GM19467 (cell line): Measurements from ENCODE around the gene SOX30.
"Not testable (repeated sequence)": the region's sequence is repeated elsewhere in the genome, so short reads cannot be mapped to it uniquely, and the experiment has no call there.

Experiments
- ATAC-seq: cut with Tn5 transposase; IDR thresholded peaks from one replicate; pipeline ENCODE4 v1.9.1; 2021; ENCODE audit warnings: mild to moderate bottlenecking, moderate library complexity; ENCODE audit not compliant: unreplicated experiment

SOX30 gene

DNA sequence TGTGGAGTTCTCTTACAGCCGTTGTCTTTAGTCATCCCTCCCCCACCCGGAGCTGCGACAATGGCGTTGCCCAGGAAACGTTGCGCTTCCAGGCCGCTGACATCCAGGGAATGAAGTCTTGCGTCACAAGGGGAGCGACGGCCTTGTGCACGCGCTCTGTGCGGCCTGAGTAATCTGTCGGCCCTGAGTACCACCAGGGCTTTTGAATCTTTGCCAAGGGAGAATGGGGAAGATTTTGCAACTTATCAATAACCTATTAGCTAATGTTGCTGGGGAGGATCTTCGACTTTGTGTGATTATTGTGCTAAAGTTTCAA is at the start of gene SOX30:
Gene SOX30 (minus strand): TSS at position 62 of the 316 bp plus-strand sequence. CDS start 360 bp downstream, outside the sequence.
- no peak for ATAC-seq

GRCh38 chr5:157698674-157699073 is 46.4 kb upstream of the SOX30 start:
- ATAC-seq, result not testable (repeated sequence)

GRCh38 chr5:157696154-157696553 is 43.9 kb upstream of the SOX30 start:
- not testable (repeated sequence) for ATAC-seq

DNA sequence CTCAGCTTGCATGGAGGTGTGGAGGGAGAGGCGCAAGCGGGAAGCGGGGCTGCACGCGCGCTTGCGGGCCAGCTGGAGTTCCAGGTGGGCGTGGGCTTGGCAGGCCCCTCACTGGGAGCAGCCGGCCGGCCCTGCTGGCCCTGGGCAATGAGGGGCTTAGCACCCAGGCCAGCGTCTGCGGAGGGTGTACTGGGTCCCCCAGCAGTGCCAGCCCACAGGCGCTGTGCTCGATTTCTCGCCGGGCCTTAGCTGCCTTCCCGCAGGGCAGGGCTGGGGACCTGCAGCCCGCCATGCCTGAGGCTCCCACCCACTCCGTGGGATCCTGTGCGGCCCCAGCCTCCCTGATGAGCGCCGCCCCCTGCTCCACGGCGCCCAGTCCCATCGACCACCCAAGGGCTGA is 41.6 kb upstream of the SOX30 start:
- not testable (repeated sequence) for ATAC-seq

DNA sequence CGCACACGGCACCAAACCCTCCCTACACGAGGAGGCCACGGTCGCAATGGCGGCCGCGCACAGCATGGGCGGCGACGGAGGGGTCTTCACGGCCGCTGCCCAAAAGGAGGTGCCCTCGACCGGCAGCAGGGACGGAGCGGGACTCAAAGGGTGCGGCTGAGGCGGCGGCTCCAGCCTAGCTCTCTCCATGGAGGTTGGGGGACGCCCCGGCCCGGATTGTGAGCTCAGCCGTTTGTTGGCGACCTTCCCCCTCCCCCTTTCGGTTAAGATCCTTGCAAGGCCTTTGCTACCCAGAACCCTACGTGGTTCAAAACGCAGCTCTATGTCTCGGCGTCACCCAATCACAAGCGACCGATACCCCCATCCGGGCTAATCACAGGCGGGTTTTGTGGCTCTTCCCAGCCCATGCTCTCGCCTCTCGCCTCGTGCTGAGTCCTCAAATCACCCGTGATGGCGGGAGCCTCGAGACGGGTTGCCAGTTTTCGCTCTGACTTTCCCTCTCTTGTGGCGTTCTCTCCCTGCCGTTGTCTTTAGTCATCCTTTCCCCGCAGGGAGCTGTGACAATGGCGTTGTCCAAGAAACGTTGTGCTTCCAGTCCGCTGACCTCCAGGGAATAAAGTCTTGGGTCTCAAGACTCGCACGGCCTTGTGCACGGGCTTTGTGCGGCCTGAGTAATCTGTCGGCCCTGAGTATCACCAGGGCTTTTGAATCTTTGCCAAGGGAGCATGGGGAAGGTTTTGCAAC is 38.6 kb upstream of the SOX30 start:
- no peak for ATAC-seq

DNA sequence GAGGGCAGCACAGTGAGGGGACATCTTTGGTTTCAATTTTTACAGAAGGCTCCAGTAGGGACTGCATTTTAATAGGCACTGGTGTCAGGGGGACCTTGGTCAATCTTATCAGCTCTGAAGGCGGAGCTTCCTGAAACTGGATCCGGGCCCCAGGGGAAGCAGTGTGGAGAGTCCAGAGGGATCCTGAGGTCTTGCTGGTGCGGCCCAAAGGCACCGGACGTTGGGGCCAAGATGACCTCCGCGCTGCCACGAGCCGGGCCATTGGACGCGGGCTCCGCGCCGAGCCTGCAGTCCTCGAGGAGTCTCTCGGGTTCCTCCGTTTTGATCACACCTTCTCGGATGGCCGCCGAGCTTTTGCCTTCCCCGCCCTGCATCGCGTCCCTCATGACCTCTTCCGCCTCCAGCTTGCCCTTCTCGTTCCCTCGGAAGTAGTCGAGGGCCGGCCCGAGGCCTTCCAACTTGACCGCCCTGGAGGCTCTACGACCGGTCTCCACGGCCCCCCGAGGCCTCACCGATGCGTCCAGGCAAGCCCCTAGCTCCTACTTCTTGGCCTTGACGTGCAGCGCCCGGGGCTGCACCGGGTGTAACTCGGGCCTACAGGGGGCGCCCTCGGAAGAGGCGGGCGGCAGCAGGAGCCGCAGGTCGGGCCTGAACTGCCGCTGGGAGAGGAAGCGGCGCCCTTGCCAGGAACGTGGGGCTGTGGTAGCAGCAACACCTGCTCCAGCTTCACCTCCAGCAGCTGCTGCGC is 37.9 kb upstream of the SOX30 start:
- ATAC-seq, result no peak

DNA sequence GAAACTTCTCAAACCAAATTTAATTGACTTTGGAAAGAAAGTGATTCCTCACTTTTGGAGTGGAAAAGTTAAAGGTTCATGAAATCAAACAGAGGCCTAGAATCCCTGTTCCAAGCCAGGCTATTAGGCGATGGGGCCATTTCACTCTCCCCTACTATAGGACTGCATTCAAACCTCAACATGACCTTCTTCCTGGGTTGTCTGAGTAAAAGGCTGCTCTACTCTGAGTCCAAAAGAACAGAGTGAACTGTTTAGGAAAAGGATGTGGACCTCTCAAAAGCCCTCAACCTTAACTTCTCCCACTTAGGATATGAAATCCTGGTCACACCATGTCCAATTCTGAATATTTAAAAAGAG is 34.9 kb upstream of the SOX30 start:
- no peak for ATAC-seq

DNA sequence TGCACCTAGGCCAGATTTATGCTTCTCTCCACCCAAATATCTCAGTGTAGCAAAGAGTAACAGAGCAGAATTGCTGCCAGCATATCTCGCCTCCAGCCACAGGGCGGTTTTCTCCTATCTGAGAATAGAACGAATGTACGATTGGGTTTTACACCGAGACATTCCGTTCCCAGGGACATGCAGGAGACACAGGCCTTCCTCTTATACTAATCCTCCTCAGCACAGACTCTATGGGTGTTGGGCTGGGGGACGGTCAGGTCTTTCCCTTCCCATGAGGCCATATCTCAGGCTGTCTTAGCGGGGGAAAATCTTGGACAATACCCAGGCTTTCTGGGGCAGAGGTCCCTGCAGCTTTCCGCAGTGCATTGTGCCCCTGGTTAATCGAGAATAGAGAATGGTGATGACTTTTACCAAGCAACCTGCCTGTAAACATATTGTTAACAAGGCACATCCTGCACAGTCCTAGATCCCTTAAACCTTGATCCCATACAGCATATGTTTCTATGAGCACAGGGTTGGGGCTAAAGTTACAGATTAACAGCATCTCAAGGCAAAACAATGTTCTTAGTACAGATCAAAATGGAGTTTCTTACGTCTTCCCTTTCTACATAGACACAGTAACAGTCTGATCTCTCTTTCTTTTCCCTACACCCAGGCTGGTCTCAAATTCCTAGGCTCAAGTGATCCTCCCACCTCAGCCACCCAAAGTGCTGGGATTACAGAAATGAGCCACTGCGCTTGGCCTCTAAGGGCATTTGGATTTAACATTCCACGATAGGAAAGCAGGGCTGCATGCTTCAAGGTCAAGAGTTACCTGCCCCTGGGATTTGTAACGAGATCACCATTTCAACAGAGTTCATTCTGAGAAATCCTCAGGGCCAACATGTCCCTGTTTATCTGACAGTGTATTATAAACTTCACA is 34.3 kb upstream of the SOX30 start:
- not testable (repeated sequence) for ATAC-seq

DNA sequence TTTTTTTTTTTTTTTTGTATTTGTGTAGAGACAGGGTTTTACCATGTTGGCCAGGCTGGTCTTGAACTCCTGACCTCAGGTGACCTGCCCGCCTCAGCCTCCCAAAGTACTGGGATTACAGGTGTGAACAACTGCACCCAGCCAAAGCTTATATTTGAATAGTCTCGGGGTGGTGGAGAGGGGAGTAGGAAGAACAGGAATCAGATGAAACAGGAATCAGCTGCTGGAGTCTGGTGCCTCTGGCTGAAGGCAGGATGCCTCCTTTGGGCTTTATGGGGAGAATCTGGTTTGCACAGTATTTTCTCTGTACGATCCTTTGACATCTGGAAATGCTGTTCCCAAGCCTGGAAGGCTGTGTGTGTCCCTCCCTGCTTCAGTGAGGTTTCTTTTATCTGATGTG is 30.0 kb upstream of the SOX30 start:
- ATAC-seq, result no peak

DNA sequence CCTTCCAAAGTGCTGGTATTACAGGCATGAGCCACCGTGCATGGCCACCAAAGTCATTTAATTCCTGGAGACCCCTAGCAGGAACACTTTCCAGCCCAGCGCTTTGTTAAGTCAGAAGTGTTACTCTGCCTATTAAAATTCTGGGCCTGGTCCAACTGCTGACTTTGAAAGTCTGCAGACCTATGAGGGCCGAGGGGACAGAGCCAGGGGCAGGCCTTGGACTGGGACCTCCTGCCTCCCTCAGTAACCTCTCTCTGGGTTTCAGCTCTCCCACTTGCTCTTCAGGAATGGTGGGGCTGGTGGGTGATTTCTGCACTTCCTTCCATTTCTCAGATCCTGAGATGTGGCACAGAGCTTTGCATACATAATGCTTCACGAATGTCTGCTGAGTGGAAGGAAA is 28.8 kb upstream of the SOX30 start:
- no peak for ATAC-seq

DNA sequence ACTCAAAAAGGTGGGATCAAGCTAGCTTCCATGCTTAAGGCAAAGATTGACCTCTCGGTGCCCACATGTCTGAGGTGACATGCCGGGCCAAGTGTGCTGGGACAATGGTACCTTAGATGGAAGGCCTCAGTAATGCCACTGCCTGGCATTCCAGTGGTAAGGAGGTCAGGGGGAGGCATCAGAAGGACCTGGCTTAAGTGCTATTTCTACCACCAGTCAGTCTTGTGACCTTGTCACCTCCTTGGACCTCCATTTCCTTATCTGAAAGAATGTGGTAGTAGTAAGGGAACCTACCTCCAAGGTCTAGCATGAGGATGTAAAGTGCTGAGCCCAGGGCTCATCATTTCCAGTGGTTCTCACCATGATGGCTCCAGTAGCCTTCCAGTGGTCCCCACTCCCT is 28.0 kb upstream of the SOX30 start:
- no peak for ATAC-seq

DNA sequence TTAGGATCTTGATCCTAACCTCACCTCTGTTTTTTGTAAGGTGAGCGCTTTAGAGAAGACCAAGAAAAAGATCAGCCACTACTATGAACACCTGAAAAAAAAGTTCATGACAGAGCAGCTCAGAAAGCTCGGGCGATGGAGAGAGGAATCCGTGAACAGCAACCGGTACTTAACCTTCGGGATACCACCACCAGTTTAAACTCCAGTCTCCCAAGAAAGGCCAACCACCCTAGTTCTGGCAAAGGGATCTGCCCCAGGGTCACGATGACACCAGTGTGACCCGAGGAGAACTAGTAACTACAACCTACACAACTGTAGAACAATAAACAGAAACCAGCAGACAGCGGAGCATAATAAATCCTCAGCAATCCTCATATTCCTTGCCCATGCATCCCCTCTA is 27.6 kb upstream of the SOX30 start:
- ATAC-seq, result no peak

DNA sequence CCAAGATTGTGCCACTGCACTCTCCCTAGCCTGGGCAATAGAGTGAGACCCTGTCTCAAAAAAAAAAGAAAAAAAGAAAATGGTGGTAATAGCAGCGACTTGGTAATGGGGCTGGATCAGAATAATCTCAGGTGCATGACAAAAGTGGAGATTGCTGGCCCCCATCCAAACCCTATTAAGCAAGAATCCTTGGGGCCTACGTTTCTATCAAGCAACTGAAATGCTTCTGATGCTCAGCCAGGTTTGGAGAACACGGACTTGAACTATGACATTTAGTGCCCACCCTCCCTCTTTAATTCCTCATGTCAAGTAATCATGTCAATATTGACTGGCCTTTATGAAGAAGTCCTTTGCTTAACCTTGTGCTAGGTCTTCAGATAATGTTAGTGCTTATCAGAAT is 25.7 kb upstream of the SOX30 start:
- ATAC-seq, result no peak

GRCh38 chr5:157674351-157674750 is 22.1 kb upstream of the SOX30 start:
- ATAC-seq, result not testable (repeated sequence)

DNA sequence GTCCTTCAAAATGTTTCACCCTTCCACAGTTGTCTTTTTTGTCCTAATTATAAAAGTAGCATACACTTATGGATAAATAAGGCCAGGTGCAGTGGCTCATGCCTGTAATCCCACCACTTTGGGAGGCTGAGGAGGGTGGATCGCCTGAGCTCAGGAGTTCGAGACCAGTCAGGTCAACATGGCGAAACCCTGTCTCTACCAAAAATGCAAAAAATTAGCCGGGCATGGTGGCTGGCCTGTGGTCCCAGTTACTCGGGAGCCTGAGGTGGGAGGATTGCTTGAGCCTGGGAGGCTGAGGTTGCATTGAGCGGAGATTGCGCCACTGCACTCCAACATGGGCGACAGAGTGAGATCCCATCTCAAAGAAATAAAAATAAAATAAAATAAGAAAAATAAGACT is 20.7 kb upstream of the SOX30 start:
- ATAC-seq, result no peak

GRCh38 chr5:157671592-157672330 is 19.5 kb upstream of the SOX30 start:
- no peak for ATAC-seq

DNA sequence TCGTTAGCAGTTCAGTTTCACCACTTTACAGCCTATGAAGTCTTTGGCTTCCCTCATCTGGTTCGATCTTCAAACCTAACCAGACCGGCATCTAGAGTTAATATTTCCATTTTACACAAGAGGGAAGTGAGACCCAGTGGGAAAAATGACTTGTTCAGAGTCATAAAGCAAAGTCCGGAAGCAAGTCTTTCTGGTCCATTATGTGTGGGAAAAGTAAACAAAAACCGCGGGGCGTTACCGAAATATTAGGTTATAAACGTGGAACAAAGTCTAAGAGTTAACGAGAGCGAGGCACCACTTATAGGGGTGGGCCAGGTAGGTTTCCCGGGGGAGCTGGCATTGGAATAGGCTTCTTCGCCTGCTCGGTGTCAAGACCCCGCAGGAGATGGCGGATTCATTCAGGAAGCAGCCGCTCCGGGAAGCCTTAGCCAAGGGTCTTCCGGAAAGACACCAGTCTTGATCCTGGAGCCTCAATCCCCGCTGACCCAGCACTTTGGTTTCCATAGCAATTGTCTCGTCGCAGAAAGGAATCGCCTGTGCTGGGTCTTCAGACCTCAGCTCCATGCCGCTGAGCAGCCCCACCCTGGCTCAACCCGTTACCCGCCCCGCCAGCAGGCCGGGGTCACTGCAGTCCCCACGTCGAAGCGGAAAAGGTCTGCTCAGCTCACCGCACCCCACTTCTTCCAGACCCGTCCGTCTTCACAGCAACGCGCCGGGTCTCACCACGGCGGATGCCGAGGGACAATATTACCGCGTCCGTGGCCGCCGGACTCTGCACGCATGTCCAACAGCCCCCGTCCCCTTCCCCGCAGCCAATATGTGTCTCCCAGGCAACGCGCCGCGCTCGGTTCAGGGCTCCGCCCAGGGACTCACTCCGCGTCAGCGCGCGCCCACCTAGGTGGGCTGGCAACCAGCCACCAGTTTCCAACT is 18.7 kb upstream of the SOX30 start, which contains the start of gene C5orf52:
Gene C5orf52 (plus strand): TSS at position 872 of the 930 bp plus-strand sequence. CDS start 82 bp downstream, outside the sequence.
- no peak for ATAC-seq

DNA sequence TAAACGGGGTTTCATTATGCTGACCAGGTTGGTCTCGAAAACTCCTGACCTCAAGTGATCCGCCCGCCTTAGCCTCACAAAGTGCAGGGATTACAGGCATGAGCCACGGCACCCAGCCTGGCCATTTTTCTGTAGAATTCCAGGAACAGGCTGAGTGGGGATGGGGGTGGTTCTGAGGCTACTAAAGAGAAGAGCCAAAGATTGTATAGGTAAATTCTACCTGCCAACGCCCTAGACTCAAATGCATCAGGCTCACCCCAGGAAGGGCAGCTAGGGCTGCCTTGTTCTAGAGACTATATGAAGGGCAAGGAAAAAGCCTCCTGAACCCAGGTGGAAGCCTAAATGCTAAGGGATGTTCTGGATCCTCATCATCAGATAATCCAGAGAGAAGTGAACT is 17.5 kb upstream of the SOX30 start:
- ATAC-seq, result no peak

DNA sequence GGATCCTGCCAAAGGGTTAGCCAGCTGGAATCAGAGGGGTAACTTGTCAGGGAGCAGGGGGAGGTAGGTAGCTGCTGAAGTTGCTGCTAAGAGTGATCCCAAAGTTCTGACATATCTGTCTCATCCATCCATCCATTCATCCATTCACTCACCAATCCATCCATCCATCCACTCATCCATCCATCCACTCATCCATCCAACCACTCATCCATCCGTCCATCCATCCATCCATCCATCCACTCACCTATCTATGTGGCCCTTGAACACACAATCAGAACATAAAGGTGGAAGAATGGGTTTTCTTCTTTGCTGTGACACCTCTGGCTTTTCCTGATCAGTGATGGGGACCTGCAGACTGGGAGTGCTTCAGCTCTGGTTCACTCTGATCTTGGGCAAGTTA is 16.1 kb upstream of the SOX30 start:
- ATAC-seq, result no peak
